OCI-LY1 (cell line): ENCODE measurements around the gene PASK.

Experiments used
- H2AFZ ChIP-seq: fragments of 200-600 bp; sonication (generic), shearing (Covaris generic); 2 replicates; pipeline ENCODE4 v1.6.0; 2014; ENCODE audit warnings: antibody characterized with exemption, mild to moderate bottlenecking, low read length
- H3F3A ChIP-seq: fragments of 200-600 bp; sonication (generic), shearing (Covaris generic); 2 replicates; pipeline ENCODE4 v1.6.0; 2014; ENCODE audit warnings: mild to moderate bottlenecking, antibody characterized with exemption, low read length, moderate library complexity; ENCODE audit not compliant: insufficient read depth
- H3K27ac ChIP-seq: fragments of 200-600 bp; sonication (generic); 2 replicates; pipeline ENCODE4 v1.5.1; 2014; ENCODE audit warnings: low read length, mixed run types, mild to moderate bottlenecking, low read depth; ENCODE audit not compliant: poor library complexity, severe bottlenecking
- H3K27me3 ChIP-seq: fragments of 200-600 bp; sonication (generic); 2 replicates; pipeline ENCODE4 v1.6.0; 2014; ENCODE audit warnings: antibody characterized with exemption, mild to moderate bottlenecking, low read length, moderate library complexity; ENCODE audit not compliant: insufficient read depth
- H3K36me3 ChIP-seq: fragments of 200-600 bp; sonication (generic); 2 replicates; pipeline ENCODE4 v1.6.1; 2014; ENCODE audit warnings: mild to moderate bottlenecking, antibody characterized with exemption, low read length, moderate library complexity, mixed read lengths; ENCODE audit not compliant: insufficient read depth
- H3K4me1 ChIP-seq: fragments of 200-600 bp; sonication (generic); 2 replicates; pipeline ENCODE4 v1.5.1; 2014; ENCODE audit warnings: mild to moderate bottlenecking, low read length, moderate library complexity; ENCODE audit not compliant: insufficient read depth, severe bottlenecking
- H3K4me2 ChIP-seq: fragments of 200-600 bp; sonication (generic), shearing (Covaris generic); 2 replicates; pipeline ENCODE4 v1.6.1; 2014; ENCODE audit warnings: low read length
- H3K4me3 ChIP-seq: fragments of 200-600 bp; sonication (generic); 2 replicates; pipeline ENCODE4 v1.5.1; 2014; ENCODE audit warnings: low read length, low read depth, mild to moderate bottlenecking, mixed read lengths; ENCODE audit not compliant: poor library complexity, severe bottlenecking
- H3K79me2 ChIP-seq: fragments of 200-600 bp; shearing (Covaris generic); 2 replicates; pipeline ENCODE4 v1.6.1; 2016; ENCODE audit warnings: mixed run types, low read length, mixed read lengths; ENCODE audit not compliant: insufficient read depth
- H3K9ac ChIP-seq: fragments of 200-600 bp; sonication (generic), shearing (Covaris generic); 2 replicates; pipeline ENCODE4 v1.6.1; 2014; ENCODE audit warnings: mild to moderate bottlenecking, low read length, mixed read lengths
- H3K9me2 ChIP-seq: fragments of 200-600 bp; sonication (generic), shearing (Covaris generic); 2 replicates; pipeline ENCODE4 v1.6.1; 2014; ENCODE audit warnings: low read depth, mild to moderate bottlenecking, low read length, mixed read lengths
- H3K9me3 ChIP-seq: fragments of 200-600 bp; shearing (Covaris generic); 2 replicates; pipeline ENCODE4 v1.6.1; 2014; ENCODE audit warnings: low read length, mixed read lengths
- H4K20me1 ChIP-seq: fragments of 200-600 bp; sonication (generic), shearing (Covaris generic); 2 replicates; pipeline ENCODE4 v1.6.0; 2016; ENCODE audit warnings: mild to moderate bottlenecking, low read length; ENCODE audit not compliant: insufficient read depth
- CTCF ChIP-seq: fragments of 200-600 bp; sonication (generic), shearing (Covaris generic); IDR thresholded peaks from 2 replicates; pipeline ENCODE4 v1.5.1; 2017; ENCODE audit warnings: mild to moderate bottlenecking, antibody characterized with exemption, low read length, moderate library complexity, mixed read lengths
- EZH2 ChIP-seq: fragments of 200-600 bp; sonication (generic), shearing (Covaris generic); IDR thresholded peaks from 2 replicates; pipeline ENCODE4 v1.8.0; 2017; ENCODE audit warnings: borderline replicate concordance, mixed run types, mild to moderate bottlenecking, antibody characterized with exemption, low read length, moderate library complexity, mixed read lengths

Gene PASK

GRCh38 chr2:241066893-241067341, 82.4 kb downstream of the PASK start:
- H4K20me1 ChIP-seq: no peaks in the 10 kb centered on the region
- H3K27me3 ChIP-seq: no peaks in the 10 kb centered on the region
- H3K9me2 ChIP-seq: no peaks in the 10 kb centered on the region
- H3K79me2 ChIP-seq: no peaks in the 10 kb centered on the region
- H3F3A ChIP-seq: 0 out of 2 replicates have a peak, but pooled peaks cover 2% of the 10 kb centered on the region
- TF ChIP-seq EZH2: no peak
- TF ChIP-seq CTCF: no peak
- H3K36me3 ChIP-seq: no peaks in the 10 kb centered on the region
- no peaks in the 10 kb centered on the region for H3K4me1 ChIP-seq
- no peak overlapping the region for H3K9ac ChIP-seq
- H3K4me2 ChIP-seq: no peak overlapping the region
- H3K27ac ChIP-seq: no peak overlapping the region
- H3K9me3 ChIP-seq: no peaks in the 10 kb centered on the region
- H2AFZ ChIP-seq: no peak overlapping the region
- no peak overlapping the region for H3K4me3 ChIP-seq

GRCh38 chr2:241066171-241066892, 82.9 kb downstream of the PASK start:
- no peak overlapping the region for H3K9ac ChIP-seq
- 0 out of 2 replicates have a peak, but pooled peaks cover 4% of the 10 kb centered on the region for H3F3A ChIP-seq
- H3K9me3 ChIP-seq: no peaks in the 10 kb centered on the region
- no peaks in the 10 kb centered on the region for H3K9me2 ChIP-seq
- H3K27me3 ChIP-seq: no peaks in the 10 kb centered on the region
- no peak for TF ChIP-seq CTCF
- no peak for TF ChIP-seq EZH2
- no peaks in the 10 kb centered on the region for H3K79me2 ChIP-seq
- no peak overlapping the region for H3K27ac ChIP-seq
- H3K4me3 ChIP-seq: no peak overlapping the region
- H3K4me1 ChIP-seq: no peaks in the 10 kb centered on the region
- no peak overlapping the region for H3K4me2 ChIP-seq
- no peaks in the 10 kb centered on the region for H4K20me1 ChIP-seq
- no peaks in the 10 kb centered on the region for H3K36me3 ChIP-seq
- H2AFZ ChIP-seq: no peak overlapping the region

GRCh38 chr2:241065355-241065803, 83.9 kb downstream of the PASK start:
- Histone ChIP-seq H3K4me3 (no peak overlapping the region), H2AFZ (no peak overlapping the region), H3K27me3 (no peaks in the 10 kb centered on the region), H3K79me2 (no peaks in the 10 kb centered on the region), H3K4me2 (no peak overlapping the region), H4K20me1 (no peaks in the 10 kb centered on the region), H3K36me3 (no peaks in the 10 kb centered on the region), H3K4me1 (no peaks in the 10 kb centered on the region), H3K9ac (no peak overlapping the region), H3F3A (0 out of 2 replicates have a peak, but pooled peaks cover 4% of the 10 kb centered on the region), H3K27ac (no peak overlapping the region), H3K9me3 (no peaks in the 10 kb centered on the region), H3K9me2 (no peaks in the 10 kb centered on the region)
- TF ChIP-seq EZH2 (no peak), CTCF (no peak)
